Left lobe of liver (tissue), 2 donors: ENCODE data around the gene FBXO30. TPM values are rescaled to one million over a fixed set of nuclear protein-coding genes. Genes with fewer than 3 reads are reported as not detected.
A peak's percentile ranks its signal among the peaks of the same experiment; 100 is the strongest.

Experiments
- ATAC-seq: fragments of 200-7000 bp; cut with Tn5 transposase; one replicate; pipeline ENCODE4 v1.9.1; 2020; ENCODE audit warnings: mild to moderate bottlenecking, moderate library complexity
- DNase-seq: peaks from one replicate; pipeline ENCODE4 v3.0.0-alpha.2; 2020; ENCODE audit warnings: low spot score
- total RNA-seq: library from RNA; stranded (reverse); gene quantifications from one replicate; pipeline ENCODE4 v1.2.1, GENCODE V29; 2021
- donor health status: DM: no; HTN: no; CAD: no; lungs with moderate emphysema.
- donor health status: DM: no; HTN: yes; CAD: no.

FBXO30 gene
- total RNA-seq, 1 donor from 2014 or later = 2.5 TPM

DNA sequence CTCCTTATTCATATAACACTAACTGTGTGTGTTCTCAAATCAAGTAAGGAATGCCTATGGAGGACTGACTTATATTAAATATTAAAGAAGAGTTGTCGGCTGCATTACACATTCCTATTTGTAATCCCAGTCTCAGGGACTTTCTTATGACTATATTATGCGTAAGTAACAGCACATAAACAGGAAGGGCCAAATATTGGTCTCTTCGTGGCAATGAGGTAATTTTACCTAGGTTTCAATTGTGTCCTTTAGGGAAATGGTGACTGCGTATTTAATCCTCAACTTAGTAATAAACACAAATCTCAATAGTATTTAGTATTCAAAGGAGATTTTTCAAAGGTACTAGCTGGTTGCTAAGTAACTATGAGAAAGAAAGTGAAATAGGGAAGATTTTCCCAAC, 56.5 kb downstream of the FBXO30 start:
- no peak for ATAC-seq

GRCh38 chr6:145756170-145756662, 58.4 kb downstream of the FBXO30 start:
- peak; percentile 53 for DNase-seq
- peak; percentile 46 for ATAC-seq

More for the DNA sequence above, 56.5 kb downstream of the FBXO30 start:
- DNase-seq = no peak

GRCh38 chr6:145755682-145756081, 58.9 kb downstream of the FBXO30 start:
- DNase-seq (no peak), ATAC-seq (no peak)

GRCh38 chr6:145752638-145753037, 62.0 kb downstream of the FBXO30 start:
- ATAC-seq = no peak

DNA sequence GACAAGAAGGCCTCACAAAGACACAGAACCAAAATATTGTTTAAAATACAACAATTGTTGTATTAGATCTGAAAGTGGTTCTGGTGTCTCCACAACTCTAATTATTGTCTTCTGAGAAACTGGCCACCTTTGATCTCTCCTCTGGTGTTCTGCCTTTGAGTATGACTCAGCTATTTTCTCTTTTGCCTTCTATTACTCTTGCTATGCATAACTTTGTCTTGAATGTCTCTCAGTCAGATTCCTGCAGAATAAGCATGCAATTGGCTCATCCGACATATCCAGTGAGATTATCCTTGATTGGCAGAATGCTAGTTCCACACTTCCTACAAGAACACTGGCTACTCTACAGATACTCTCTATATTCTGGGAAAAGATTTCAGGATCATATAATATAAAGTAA, 65.0 kb downstream of the FBXO30 start:
- ATAC-seq (peak; percentile 71), DNase-seq (no peak)

More at GRCh38 chr6:145752638-145753037, 62.0 kb downstream of the FBXO30 start:
- DNase-seq = no peak

GRCh38 chr6:145745861-145746260, 68.7 kb downstream of the FBXO30 start:
- DNase-seq (no peak), ATAC-seq (no peak)

- no peak for ATAC-seq
- no peak for DNase-seq
These were observed 70.0 kb downstream of the FBXO30 start for GRCh38 chr6:145744619-145745018.

Other genes with a start within 250 kb of the FBXO30 start
- 8.6 TPM for gene EPM2A, start 79.3 kb downstream of the FBXO30 start, total RNA-seq
- gene SHPRH, start 149.6 kb upstream of the FBXO30 start, total RNA-seq = 5.4 TPM
- gene GRM1, start 214.3 kb upstream of the FBXO30 start, total RNA-seq = not detected